ENCODE data around the gene MMADHC. TPM values are rescaled to one million over a fixed set of nuclear protein-coding genes. Genes with fewer than 3 reads are reported as not detected.
A peak's percentile ranks its signal among the peaks of the same experiment; 100 is the strongest.

The MMADHC gene
- 69.6 and 72.0 TPM in 2 replicates for total RNA-seq

DNA sequence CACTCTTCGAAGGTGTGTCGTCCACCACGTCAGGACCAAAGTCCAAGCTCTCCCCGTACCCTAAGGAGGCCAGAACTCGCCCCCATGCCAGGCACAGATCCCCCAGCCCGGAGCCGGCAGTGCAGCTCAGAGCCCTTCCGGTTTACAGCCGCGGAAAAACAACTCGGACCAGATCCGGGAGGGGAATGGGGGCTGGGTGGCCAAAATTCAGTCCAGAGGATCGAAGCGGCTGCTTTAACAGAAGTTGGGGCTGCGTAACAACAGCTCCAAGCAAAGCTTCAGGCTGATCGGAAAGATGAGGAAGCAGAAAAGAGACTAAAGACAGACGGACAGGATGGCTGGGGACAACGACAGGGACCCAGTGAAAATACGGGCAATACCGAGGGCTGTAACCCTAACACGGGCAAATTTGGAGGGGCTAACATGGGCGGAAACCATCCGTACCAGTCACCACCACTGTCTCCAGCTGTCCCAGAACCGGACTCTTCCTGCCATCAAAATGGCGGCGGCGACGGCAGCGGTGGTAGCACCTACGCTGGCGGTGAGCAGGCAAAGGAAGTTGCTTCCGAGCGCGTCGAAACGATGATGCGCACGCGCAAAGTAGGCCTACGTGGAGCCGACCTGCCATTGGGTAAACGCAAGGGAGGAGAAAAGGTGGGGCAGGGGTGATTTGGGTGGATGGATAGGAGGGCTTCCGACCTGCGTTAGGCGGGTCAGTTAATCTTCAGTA, at the start of gene MMADHC:
Gene MMADHC, minus strand, starts transcription at position 556 of the 730 bp plus-strand sequence. CDS start 678 bp downstream, outside the sequence.
- H3K4me1 Mint-ChIP-seq, result peaks cover 51% of the 10 kb centered on the region
- peak within 1 kb of the TSS; percentile 99 for H3K4me3 Mint-ChIP-seq
- intact Hi-C loops (cut with micrococcal nuclease), result loop anchor here (1.0 to 5.0 kb wide), 7 partner anchors 712 to 1821 kb away; partner anchors contain the start of genes EPC2, KIF5C, NMI and ORC4
- TF ChIP-seq, protein P1, sequence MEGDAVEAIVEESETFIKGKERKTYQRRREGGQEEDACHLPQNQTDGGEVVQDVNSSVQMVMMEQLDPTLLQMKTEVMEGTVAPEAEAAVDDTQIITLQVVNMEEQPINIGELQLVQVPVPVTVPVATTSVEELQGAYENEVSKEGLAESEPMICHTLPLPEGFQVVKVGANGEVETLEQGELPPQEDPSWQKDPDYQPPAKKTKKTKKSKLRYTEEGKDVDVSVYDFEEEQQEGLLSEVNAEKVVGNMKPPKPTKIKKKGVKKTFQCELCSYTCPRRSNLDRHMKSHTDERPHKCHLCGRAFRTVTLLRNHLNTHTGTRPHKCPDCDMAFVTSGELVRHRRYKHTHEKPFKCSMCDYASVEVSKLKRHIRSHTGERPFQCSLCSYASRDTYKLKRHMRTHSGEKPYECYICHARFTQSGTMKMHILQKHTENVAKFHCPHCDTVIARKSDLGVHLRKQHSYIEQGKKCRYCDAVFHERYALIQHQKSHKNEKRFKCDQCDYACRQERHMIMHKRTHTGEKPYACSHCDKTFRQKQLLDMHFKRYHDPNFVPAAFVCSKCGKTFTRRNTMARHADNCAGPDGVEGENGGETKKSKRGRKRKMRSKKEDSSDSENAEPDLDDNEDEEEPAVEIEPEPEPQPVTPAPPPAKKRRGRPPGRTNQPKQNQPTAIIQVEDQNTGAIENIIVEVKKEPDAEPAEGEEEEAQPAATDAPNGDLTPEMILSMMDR (IDR thresholded peaks at IDR 0.05), result no peak
- CTCF ChIA-PET, result interaction anchor here (1.4 to 1.6 kb wide), 3 partner anchors 27 to 1651 kb away, joined by 4 to 9 read pairs (median 8); no protein-coding TSS in a partner anchor
- H3K27ac Mint-ChIP-seq, result peak within 1 kb of the TSS; percentile 97
- no peaks in the 10 kb centered on the region for H3K9me3 Mint-ChIP-seq
- peak; percentile 82 for DNase-seq
- peaks cover 6% of the 10 kb centered on the region for H3K27me3 Mint-ChIP-seq
- H3K36me3 Mint-ChIP-seq (ENCODE audit: low read depth), result peaks cover 33% of the 10 kb centered on the region
- POLR2A ChIA-PET, result interaction anchor here (0.8 to 1.9 kb wide), 10 partner anchors 11 to 1744 kb away, joined by 3 to 14 read pairs (median 6); partner anchors contain the start of genes MBD5, NMI, ORC4 and RBM43
- ATAC-seq (ENCODE audit: low read depth), result peak; percentile 97

GRCh38 chr2:149634103-149634502, 46.5 kb upstream of the MMADHC start:
- no peaks in the 10 kb centered on the region for H3K36me3 Mint-ChIP-seq (ENCODE audit: low read depth)
- intact Hi-C loops (cut with micrococcal nuclease), result no loop called here
- DNase-seq, result no peak
- no peaks in the 10 kb centered on the region for H3K4me1 Mint-ChIP-seq
- H3K27me3 Mint-ChIP-seq, result no peaks in the 10 kb centered on the region
- ATAC-seq (ENCODE audit: low read depth), result no peak
- CTCF ChIA-PET, result no interaction called here
- no peak overlapping the region for H3K27ac Mint-ChIP-seq
- H3K9me3 Mint-ChIP-seq, result no peaks in the 10 kb centered on the region
- no peak overlapping the region for H3K4me3 Mint-ChIP-seq
- TF ChIP-seq, protein P1 (IDR thresholded peaks at IDR 0.05), result no peak
- POLR2A ChIA-PET, result no interaction called here

- Mint-ChIP-seq H3K36me3 (ENCODE audit: low read depth) (no peaks in the 10 kb centered on the region), H3K9me3 (no peaks in the 10 kb centered on the region), H3K27me3 (no peaks in the 10 kb centered on the region), H3K4me1 (peaks cover 3% of the 10 kb centered on the region), H3K27ac (no peak overlapping the region), H3K4me3 (no peak overlapping the region)
- DNase-seq (no peak), ATAC-seq (ENCODE audit: low read depth) (no peak)
- ChIA-PET CTCF (no interaction called here), POLR2A (no interaction called here)
- TF ChIP-seq, protein P1 (IDR thresholded peaks at IDR 0.05), result no peak
- intact Hi-C loops (cut with micrococcal nuclease), result no loop called here
These were observed 42.9 kb upstream of the MMADHC start for GRCh38 chr2:149630445-149630844.

- peaks cover 3% of the 10 kb centered on the region for H3K4me1 Mint-ChIP-seq
- ATAC-seq (ENCODE audit: low read depth), result no peak
- intact Hi-C loops (cut with micrococcal nuclease), result no loop called here
- no peaks in the 10 kb centered on the region for H3K36me3 Mint-ChIP-seq (ENCODE audit: low read depth)
- H3K4me3 Mint-ChIP-seq, result no peak overlapping the region
- CTCF ChIA-PET, result no interaction called here
- POLR2A ChIA-PET, result no interaction called here
- no peaks in the 10 kb centered on the region for H3K9me3 Mint-ChIP-seq
- TF ChIP-seq, protein P1 (IDR thresholded peaks at IDR 0.05), result no peak
- H3K27ac Mint-ChIP-seq, result no peak overlapping the region
- DNase-seq, result no peak
- no peaks in the 10 kb centered on the region for H3K27me3 Mint-ChIP-seq
These were observed 41.5 kb upstream of the MMADHC start for GRCh38 chr2:149629026-149629425.

DNA sequence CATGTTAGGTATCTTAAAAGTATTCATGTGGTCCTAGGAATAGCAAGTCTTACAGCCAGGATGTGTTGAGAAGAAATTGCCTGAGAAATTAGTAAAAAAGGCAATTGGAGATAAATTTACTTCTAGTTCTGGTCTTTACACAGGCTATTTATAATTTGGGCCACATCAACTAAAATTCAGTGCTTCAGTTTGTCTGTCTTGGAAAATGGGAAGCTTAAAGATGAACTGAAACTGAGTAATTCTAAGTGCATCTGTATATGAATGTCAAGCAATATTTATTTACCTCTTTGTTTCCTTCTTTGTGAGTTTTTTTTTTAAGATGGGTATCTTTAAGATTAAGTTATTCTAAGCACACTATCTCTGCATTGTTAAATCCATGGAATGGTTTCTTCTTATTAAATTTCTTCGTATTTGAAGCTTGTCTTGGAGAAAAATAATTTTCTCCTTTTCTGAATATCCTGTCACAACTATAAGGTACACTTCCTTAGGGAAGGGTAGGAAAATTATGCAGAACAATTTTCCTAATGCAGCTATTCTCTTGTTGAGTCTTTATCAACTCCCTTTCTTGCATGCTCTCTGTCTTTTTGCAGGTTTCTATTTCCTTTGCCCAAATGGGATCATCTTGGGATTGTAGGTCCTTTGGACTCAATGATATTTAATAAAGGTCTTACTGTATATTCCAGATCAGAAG, 39.7 kb upstream of the MMADHC start:
- intact Hi-C loops (cut with micrococcal nuclease), result no loop called here
- POLR2A ChIA-PET, result no interaction called here
- H3K36me3 Mint-ChIP-seq (ENCODE audit: low read depth), result no peaks in the 10 kb centered on the region
- peaks cover 3% of the 10 kb centered on the region for H3K4me1 Mint-ChIP-seq
- no peaks in the 10 kb centered on the region for H3K9me3 Mint-ChIP-seq
- no peak overlapping the region for H3K4me3 Mint-ChIP-seq
- no peak for ATAC-seq (ENCODE audit: low read depth)
- TF ChIP-seq, protein P1 (IDR thresholded peaks at IDR 0.05), result no peak
- no peak for DNase-seq
- H3K27ac Mint-ChIP-seq, result no peak overlapping the region
- peaks cover 7% of the 10 kb centered on the region for H3K27me3 Mint-ChIP-seq
- CTCF ChIA-PET, result no interaction called here
